HG02759 (cell line): ENCODE data around the gene AFF2.
"Not testable (repeated sequence)": the region's sequence is repeated elsewhere in the genome, so short reads cannot be mapped to it uniquely, and the experiment has no call there.

Source experiments
- ATAC-seq: cut with Tn5 transposase; IDR thresholded peaks from one replicate; pipeline ENCODE4 v1.9.1; 2021; ENCODE audit warnings: mild to moderate bottlenecking, moderate library complexity; ENCODE audit not compliant: unreplicated experiment

The AFF2 gene

DNA sequence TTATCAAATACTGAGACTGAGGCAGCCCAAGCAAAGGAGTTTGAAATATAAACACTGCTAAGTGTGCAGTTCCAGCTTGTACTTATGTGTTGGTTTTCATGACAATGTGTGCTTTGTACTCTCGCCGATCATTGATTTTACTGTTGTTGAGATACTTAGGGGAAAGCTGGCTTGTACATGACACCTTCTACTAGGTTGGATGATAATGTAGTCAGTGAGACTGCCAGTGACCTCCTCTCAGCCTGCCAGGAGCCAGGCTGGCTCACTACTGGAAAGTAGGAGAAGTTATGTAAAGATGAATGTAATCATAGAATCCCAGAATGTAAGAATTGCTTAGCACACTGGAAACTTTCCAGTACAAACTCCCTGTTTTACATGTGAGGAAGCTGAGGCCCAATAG, 132.0 kb downstream of the AFF2 start:
- no peak for ATAC-seq

GRCh38 chrX:148633218-148633908, 132.9 kb downstream of the AFF2 start:
- no peak for ATAC-seq

DNA sequence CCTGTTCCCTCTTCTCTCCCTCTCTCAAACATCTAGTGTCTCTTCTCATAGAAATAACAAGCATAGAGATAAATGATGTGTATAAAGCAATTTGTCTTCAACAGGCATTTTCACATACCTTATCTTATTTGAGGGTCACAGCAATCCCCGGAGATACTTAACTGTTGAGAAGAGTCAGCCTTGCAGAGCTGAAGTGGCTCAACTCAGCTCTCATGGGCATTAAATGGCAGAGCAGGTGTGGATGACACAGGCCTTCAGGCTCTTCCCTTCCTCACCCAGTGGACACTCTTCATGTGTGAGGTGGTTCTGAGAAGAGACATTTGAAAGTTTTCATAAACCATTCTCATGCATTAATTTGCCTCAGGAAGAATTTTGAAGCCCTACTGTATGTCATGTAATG, 134.2 kb downstream of the AFF2 start:
- ATAC-seq = no peak

GRCh38 chrX:148643460-148643859, 143.0 kb downstream of the AFF2 start:
- no peak for ATAC-seq

DNA sequence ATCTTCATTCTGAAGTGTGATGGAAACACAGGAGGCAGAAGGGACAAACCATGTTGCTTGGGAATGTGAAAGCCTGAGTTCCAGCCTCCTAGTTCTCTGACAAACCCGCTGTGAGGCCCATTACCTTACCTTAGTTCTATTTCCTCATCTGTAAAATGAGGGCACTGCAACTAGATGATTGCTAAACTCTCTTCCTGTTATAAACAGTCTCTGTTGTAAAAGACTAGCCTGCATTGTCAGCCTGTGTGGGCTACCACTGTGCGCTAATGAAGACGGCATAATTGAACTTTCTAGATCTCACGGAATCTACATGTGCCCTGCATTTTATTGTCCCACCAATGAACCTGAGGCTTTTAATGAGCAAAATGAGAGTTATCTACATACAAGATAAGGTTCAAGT, 147.2 kb downstream of the AFF2 start:
- ATAC-seq = no peak

GRCh38 chrX:148649145-148649795, 148.9 kb downstream of the AFF2 start:
- ATAC-seq = no peak

DNA sequence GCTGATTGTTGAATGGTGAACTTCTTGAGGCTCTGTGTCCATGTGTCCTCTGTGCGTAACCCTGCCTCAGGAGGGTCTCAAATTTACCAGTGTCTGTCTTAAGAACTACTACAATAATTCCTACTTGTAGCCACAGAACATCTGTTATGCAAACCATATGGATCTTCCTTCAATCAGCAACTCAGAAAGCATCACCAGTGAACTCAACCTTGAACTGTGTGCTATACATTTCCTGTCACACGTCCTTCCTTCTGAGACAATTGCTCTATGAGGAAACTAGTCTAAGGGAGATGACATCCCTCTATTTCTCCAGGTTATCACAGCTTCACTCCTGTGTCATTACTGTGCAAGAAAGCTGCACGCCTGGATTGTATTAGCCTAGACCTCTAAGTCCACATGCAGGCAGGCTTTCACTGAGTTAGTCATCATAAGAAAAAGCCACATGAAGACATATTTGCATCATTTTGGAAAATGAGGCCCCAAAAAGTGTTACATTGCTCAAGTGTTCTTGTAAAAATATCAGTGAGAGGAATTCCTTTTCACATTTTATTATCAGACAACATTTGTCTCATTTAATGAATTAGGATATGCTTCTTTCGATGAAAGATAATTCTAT, 157.8 kb downstream of the AFF2 start:
- ATAC-seq = no peak

DNA sequence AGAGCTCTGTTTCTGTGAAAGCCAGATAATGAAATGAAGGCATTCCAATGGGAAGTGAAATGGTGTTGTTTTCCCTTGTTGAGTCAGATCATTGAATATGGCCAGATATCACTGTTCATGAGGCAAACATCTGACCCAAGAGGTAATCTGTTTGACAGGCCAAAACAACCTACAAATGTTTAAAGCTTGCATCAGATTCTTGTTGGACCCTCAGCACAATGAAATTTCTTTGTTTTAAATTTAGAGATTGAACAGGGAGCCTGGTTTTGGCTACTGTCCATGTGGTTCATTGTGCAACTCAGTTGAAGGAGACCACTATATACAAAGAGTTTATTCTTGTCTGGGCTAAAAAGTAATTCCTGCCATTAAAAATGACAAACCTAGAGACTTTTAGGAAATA, 159.1 kb downstream of the AFF2 start:
- ATAC-seq = no peak

GRCh38 chrX:148661035-148661434, 160.6 kb downstream of the AFF2 start:
- ATAC-seq = no peak

DNA sequence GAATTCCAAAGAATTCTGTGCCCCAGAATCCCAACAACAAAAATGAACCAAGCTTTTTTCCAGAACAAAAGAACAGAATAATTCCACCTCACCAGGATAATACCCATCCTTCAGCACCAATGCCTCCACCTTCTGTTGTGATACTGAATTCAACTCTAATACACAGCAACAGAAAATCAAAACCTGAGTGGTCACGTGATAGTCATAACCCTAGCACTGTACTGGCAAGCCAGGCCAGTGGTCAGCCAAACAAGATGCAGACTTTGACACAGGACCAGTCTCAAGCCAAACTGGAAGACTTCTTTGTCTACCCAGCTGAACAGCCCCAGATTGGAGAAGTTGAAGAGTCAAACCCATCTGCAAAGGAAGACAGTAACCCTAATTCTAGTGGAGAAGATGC, 161.6 kb downstream of the AFF2 start:
- ATAC-seq = no peak

DNA sequence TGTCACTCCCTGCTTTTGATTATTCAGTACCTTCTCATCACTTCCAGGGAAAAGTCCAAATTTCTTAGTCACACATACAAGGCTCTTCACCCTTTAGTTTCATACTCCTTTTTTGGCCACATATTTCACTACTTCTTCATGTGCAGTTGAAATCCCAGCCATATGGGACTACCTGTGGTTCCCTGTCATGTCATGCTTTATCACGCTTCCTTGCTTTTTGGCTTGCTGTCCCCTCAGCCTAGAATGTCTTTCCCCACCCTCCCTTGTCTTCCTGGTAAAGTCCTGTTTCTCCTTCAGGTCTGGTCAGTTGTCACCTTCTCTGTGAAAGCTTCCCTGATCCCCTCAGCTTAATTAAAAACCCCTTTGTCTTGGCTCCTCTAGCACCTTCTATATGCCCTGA, 163.8 kb downstream of the AFF2 start:
- ATAC-seq = no peak

DNA sequence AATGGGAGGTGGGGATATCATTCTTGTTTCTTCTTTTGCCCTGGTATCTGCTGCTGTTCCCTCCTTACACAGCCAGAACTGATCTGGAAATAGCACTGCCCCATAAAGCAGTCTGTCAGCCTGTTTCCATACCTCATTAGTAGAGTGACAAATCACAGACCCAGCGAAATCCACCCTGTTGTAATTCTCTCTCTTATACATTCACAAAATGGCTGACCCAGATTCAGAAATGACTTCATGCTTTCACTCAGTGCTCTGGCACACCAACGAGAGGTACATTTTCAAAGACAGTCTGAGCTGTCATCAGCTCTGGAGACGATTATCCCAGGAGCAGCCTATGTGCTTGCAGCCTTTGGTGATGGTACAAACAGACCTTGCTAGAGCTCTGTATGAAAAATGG, 164.6 kb downstream of the AFF2 start:
- ATAC-seq = no peak

DNA sequence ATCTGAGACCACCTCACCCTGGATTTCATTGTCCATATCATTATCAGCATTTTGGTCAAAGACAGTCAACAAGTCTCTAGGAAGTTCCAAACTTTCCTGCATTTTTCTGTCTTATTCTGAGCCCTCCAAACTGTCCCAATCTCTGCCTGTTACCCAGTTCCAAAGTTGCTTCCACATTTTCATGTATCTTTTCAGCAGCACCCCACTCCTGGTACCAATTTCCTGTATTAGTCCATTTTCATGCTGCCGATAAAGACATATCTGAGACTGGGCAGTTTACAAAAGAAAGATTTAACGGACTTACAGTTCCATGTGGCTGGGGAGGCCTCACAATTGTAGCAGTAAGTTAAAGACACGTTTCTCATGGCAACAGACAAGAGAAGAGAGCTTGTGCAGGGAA, 168.8 kb downstream of the AFF2 start:
- ATAC-seq = not testable (repeated sequence)

- ATAC-seq = no peak
Measured at GRCh38 chrX:148670277-148670676, 169.9 kb downstream of the AFF2 start.

DNA sequence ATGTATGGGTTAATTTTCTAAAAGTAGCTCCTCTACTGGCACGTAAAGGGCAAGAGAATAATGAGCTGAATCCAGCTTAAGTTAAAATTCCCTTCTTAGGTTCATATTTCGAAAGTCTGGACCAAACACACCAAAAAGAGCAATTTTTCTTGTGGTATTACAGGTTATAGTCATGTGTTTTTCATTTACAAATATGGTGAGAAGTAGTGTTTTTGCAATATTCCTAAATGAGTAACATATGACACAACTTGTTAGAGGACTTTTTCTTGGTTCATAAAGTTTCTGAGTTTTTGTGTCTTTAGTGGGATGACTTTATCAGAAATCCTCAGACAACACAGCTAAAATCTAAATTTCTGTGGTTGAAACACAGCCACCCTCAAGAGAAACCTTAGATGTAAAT, 172.1 kb downstream of the AFF2 start:
- ATAC-seq = no peak

- ATAC-seq = no peak
Measured at GRCh38 chrX:148681605-148682004, 181.2 kb downstream of the AFF2 start.

- ATAC-seq = no peak
Measured at GRCh38 chrX:148682206-148682605, 181.8 kb downstream of the AFF2 start.

DNA sequence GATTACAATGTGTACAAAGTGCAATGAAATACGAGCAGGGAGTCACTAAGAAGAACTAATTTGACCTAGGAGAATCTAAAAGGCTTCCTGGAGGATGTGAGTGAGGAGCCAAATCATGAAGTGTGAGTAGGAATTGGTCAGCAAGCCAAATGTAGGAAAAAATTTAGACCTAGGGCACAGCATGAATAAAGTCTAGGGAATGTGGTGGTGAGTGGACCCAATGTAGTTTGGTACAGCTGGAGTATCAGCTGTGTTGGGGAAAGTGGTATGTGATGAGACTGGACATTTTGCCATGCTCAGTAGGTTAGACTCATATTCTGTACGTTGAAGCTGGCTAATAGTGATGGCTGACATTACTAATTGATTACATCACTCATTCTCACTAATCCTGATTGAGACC, 191.0 kb downstream of the AFF2 start:
- ATAC-seq = no peak

- ATAC-seq = no peak
Measured at GRCh38 chrX:148695255-148695654, 194.8 kb downstream of the AFF2 start.

- ATAC-seq = no peak
Measured at GRCh38 chrX:148698221-148698620, 197.8 kb downstream of the AFF2 start.

DNA sequence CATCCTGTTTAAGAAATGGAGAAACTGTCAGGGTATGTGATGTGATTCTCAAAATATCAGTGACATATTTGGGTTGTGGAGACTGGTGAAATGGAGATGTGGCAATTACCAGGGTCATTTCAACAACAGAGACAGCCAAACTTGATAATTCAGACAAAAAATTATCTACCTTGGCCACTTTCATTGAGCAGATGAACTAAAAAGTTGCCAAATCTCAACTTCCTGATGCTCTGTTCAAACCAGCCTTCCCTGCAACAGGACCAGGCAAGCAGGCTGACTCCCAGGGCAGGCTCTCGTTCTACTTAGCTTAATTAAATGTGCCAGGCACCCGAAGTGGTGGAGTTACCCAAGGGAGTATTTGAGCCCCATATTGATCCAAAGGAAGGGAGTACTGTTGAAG, 199.6 kb downstream of the AFF2 start:
- ATAC-seq = no peak

DNA sequence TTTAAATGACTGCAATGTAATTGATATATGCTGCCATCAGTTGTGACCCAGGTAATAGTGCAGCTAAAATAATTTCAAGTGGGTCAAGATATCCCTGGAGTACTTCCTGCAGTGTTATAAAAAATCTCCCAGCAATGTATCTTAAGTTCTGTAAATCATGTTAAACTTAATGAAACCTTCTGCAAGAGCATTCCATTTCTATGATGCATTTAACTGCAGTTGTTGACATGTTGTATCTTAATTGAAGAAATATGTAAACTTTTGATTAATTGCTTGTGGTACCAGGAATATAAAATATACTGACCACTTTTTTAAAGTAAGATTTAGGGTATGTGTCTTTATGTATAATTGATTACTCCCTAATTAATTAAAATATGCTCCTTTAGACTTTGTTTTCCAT, 213.6 kb downstream of the AFF2 start:
- ATAC-seq = no peak
